GM12874 (cell line): ENCODE results near the gene BCL2L15.

Experiments used
- TF ChIP-seq, protein P1 (sequence below): IDR thresholded peaks from 2 replicates; pipeline ENCODE4 v1.5.1; 2011; ENCODE audit warnings: low read depth, mild to moderate bottlenecking, control low read depth, low read length, moderate library complexity; ENCODE audit not compliant: insufficient read depth

Gene BCL2L15

DNA sequence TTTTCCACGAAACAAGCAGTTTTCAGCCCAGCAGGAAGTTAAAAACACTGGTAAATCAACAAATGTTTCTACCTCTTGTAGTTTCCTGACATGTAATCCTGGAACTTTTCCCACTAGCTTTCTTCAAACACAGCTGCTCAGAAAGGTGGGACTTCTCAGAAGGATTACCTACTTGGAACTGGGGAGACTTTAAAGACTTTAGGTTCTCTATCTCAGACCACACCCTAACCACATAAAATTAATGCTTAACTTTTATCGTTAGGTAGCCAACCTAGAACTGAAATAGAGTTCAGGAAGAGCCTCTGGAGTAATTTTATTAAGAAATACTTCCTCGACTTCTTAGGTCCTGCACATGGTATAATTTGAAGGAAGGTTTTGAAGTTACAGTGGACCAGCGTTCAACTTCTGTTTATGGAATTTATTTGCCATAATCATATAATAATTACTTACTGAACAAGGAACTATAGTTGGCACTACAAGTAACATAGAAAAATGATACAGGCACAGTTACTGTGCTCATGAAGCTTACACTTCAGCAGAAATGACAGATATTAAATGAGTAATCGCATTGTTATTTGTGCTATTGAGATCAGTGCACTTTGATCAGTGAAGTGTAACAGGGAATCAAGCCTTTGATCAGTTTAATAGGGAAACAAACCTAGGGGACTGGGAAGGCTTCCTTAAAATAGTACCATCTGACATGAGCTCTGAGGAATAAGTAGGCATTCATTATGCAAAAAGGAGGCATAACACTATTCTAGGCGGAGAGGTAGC is at the start of gene BCL2L15:
BCL2L15 (minus strand) TSS at position 180 of the 774 bp plus-strand sequence. CDS start 206 bp downstream, outside the sequence.
- TF ChIP-seq, protein P1, sequence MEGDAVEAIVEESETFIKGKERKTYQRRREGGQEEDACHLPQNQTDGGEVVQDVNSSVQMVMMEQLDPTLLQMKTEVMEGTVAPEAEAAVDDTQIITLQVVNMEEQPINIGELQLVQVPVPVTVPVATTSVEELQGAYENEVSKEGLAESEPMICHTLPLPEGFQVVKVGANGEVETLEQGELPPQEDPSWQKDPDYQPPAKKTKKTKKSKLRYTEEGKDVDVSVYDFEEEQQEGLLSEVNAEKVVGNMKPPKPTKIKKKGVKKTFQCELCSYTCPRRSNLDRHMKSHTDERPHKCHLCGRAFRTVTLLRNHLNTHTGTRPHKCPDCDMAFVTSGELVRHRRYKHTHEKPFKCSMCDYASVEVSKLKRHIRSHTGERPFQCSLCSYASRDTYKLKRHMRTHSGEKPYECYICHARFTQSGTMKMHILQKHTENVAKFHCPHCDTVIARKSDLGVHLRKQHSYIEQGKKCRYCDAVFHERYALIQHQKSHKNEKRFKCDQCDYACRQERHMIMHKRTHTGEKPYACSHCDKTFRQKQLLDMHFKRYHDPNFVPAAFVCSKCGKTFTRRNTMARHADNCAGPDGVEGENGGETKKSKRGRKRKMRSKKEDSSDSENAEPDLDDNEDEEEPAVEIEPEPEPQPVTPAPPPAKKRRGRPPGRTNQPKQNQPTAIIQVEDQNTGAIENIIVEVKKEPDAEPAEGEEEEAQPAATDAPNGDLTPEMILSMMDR = no peak

- TF ChIP-seq, protein P1 = no peak
These were observed 49.8 kb upstream of the BCL2L15 start for GRCh38 chr1:113937146-113937545.

- TF ChIP-seq, protein P1 = no peak
These were observed 48.6 kb upstream of the BCL2L15 start for GRCh38 chr1:113935970-113936369.

- TF ChIP-seq, protein P1 = no peak
These were observed 47.8 kb upstream of the BCL2L15 start for GRCh38 chr1:113935176-113935575.

DNA sequence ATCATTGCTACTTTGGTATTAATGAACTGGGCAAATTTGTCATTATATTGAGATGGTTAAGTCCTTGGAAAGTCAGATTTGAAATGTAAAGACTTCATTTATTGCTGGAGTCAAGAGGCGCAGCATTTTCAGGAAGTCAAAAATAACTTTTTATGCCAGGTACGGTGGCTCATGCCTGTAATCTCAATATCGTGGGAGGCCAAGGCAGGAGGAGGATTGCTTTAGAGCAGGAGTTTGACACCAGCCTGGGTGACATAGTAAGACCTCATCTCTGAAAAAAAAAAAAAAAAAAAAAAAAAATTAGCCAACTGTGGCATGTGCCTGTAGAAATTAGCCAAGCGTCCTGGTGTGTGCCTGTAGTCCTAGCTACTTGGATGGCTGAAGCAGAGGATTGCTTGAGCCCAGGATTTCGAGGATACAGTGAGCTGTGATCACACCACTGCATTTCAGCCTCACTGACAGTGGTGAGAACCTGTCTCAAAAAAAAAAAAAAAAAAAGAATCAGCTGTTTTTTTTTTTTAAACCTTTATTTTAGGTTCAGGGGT is 47.2 kb upstream of the BCL2L15 start:
- TF ChIP-seq, protein P1 = no peak

DNA sequence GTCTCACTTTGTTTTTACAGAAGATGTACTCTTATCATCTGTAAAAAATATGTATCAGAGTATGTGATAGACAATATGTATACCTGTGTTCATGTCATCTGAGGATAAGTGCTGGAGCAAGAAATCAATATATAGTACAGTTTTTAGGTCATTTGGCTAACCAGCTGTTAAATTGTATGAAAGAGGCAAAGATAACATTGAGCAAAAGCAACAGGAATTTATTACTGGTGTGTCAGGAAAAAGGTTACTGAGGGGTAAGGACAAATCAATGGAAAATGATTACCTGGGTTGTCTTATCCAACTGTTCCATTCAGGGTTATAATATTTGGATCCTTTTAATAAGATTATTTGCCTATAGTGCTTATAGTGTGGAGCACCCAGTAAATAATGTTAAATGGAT is 46.6 kb upstream of the BCL2L15 start:
- TF ChIP-seq, protein P1 = no peak

DNA sequence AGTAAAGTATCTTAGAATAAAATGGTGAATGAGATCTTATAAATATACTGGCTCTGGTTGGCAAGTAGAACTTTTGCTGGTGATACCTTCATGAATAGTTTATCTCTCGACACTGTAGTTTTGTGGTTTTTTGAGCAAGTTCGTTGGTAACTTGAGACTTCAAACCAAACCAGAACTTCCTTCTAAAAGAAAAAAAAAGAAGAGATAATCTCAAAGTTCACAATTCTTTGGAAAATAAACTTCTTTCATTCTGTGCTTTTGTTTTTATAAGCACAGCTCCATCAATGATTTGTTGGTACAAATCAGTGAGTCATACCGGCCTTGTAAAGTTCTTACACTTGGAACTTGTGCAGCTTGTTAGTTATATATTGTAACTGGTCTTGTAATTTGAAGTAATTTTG is 44.1 kb upstream of the BCL2L15 start:
- TF ChIP-seq, protein P1 = no peak
